ENCODE measurements around the gene RTEL1.

The RTEL1 gene

GRCh38 chr20:63679799-63680305, 21.7 kb downstream of the RTEL1 start:
- Mint-ChIP-seq H3K36me3 (peaks cover 41 to 43% of the 10 kb centered on the region in 2 donors), H3K27ac (no peak overlapping the region), H3K9me3 (no peaks in the 10 kb centered on the region), H3K27me3 (no peaks in the 10 kb centered on the region), H3K4me3 (no peak overlapping the region), H3K4me1 (no peaks in the 10 kb centered on the region)
- DNase-seq, result no peak
- ATAC-seq (replicated peaks), result no peak

GRCh38 chr20:63680427-63680826, 22.3 kb downstream of the RTEL1 start:
- H3K4me3 Mint-ChIP-seq, result no peak overlapping the region
- H3K36me3 Mint-ChIP-seq, result peaks cover 38 to 43% of the 10 kb centered on the region in 2 donors
- H3K9me3 Mint-ChIP-seq, result no peaks in the 10 kb centered on the region
- ATAC-seq (replicated peaks) (no peak), DNase-seq (no peak)
- H3K27ac Mint-ChIP-seq, result no peak overlapping the region
- no peaks in the 10 kb centered on the region for H3K4me1 Mint-ChIP-seq
- no peaks in the 10 kb centered on the region for H3K27me3 Mint-ChIP-seq

- Mint-ChIP-seq H3K27me3 (no peaks in the 10 kb centered on the region), H3K9me3 (no peaks in the 10 kb centered on the region), H3K4me3 (no peak overlapping the region), H3K27ac (no peak overlapping the region), H3K36me3 (peaks cover 32 to 37% of the 10 kb centered on the region in 2 donors), H3K4me1 (no peaks in the 10 kb centered on the region)
- ATAC-seq (replicated peaks) (no peak), DNase-seq (no peak)
Observed at GRCh38 chr20:63680857-63681608, 22.9 kb downstream of the RTEL1 start.

- no peak for DNase-seq
- Mint-ChIP-seq H3K36me3 (peaks cover 27 to 32% of the 10 kb centered on the region in 2 donors), H3K4me1 (peaks cover 0 to under 1% of the 10 kb centered on the region in 2 donors), H3K27me3 (no peaks in the 10 kb centered on the region), H3K4me3 (no peak overlapping the region), H3K9me3 (no peaks in the 10 kb centered on the region), H3K27ac (no peak overlapping the region)
- ATAC-seq (replicated peaks), result no peak
Observed at GRCh38 chr20:63681609-63682142, 23.6 kb downstream of the RTEL1 start.

GRCh38 chr20:63682384-63683139, 24.4 kb downstream of the RTEL1 start:
- H3K9me3 Mint-ChIP-seq, result no peaks in the 10 kb centered on the region
- H3K27me3 Mint-ChIP-seq, result no peaks in the 10 kb centered on the region
- peaks cover 23 to 26% of the 10 kb centered on the region in 2 donors for H3K36me3 Mint-ChIP-seq
- H3K4me3 Mint-ChIP-seq, result no peak overlapping the region
- H3K27ac Mint-ChIP-seq, result no peak overlapping the region
- DNase-seq (no peak), ATAC-seq (replicated peaks) (no peak)
- H3K4me1 Mint-ChIP-seq, result peaks cover 3 to 9% of the 10 kb centered on the region in 2 donors

- Mint-ChIP-seq H3K27ac (no peak overlapping the region), H3K36me3 (peaks cover 10 to 13% of the 10 kb centered on the region in 2 donors), H3K27me3 (no peaks in the 10 kb centered on the region), H3K4me3 (no peak overlapping the region), H3K4me1 (peaks cover 3 to 17% of the 10 kb centered on the region in 2 donors), H3K9me3 (no peaks in the 10 kb centered on the region)
- ATAC-seq (replicated peaks), result no peak
- no peak for DNase-seq
Observed at GRCh38 chr20:63685269-63686026, 27.3 kb downstream of the RTEL1 start.

- Mint-ChIP-seq H3K9me3 (no peaks in the 10 kb centered on the region), H3K27ac (no peak overlapping the region), H3K4me3 (no peak overlapping the region), H3K4me1 (peaks cover 3 to 17% of the 10 kb centered on the region in 2 donors), H3K36me3 (peaks cover 11 to 13% of the 10 kb centered on the region in 2 donors), H3K27me3 (no peaks in the 10 kb centered on the region)
- DNase-seq (no peak), ATAC-seq (replicated peaks) (no peak)
Observed at GRCh38 chr20:63686094-63686491, 28.0 kb downstream of the RTEL1 start.

- no peak for DNase-seq
- Mint-ChIP-seq H3K27ac (peak overlapping the region; percentile 65), H3K27me3 (no peaks in the 10 kb centered on the region), H3K4me3 (peak overlapping the region in 1 of 2 donors; percentile 36), H3K36me3 (peaks cover 17% of the 10 kb centered on the region in 2 donors), H3K4me1 (peaks cover 8 to 17% of the 10 kb centered on the region in 2 donors), H3K9me3 (no peaks in the 10 kb centered on the region)
- ATAC-seq (replicated peaks), result peak; percentile 64 to 71
Observed at GRCh38 chr20:63686492-63687321, 28.6 kb downstream of the RTEL1 start.

GRCh38 chr20:63687419-63688178, 29.5 kb downstream of the RTEL1 start:
- Mint-ChIP-seq H3K27ac (no peak overlapping the region), H3K4me1 (peaks cover 10 to 17% of the 10 kb centered on the region in 2 donors), H3K27me3 (no peaks in the 10 kb centered on the region), H3K4me3 (no peak overlapping the region), H3K36me3 (peaks cover 15 to 20% of the 10 kb centered on the region in 2 donors), H3K9me3 (no peaks in the 10 kb centered on the region)
- no peak for DNase-seq
- no peak for ATAC-seq (replicated peaks)

- ATAC-seq (replicated peaks) (no peak), DNase-seq (no peak)
- no peak overlapping the region for H3K4me3 Mint-ChIP-seq
- no peak overlapping the region for H3K27ac Mint-ChIP-seq
- peaks cover 10 to 17% of the 10 kb centered on the region in 2 donors for H3K4me1 Mint-ChIP-seq
- H3K9me3 Mint-ChIP-seq, result no peaks in the 10 kb centered on the region
- no peaks in the 10 kb centered on the region for H3K27me3 Mint-ChIP-seq
- H3K36me3 Mint-ChIP-seq, result peaks cover 15 to 22% of the 10 kb centered on the region in 2 donors
Observed at GRCh38 chr20:63688228-63689045, 30.3 kb downstream of the RTEL1 start.

- ATAC-seq (replicated peaks) (no peak), DNase-seq (no peak)
- H3K9me3 Mint-ChIP-seq, result no peaks in the 10 kb centered on the region
- H3K27me3 Mint-ChIP-seq, result no peaks in the 10 kb centered on the region
- no peak overlapping the region for H3K4me3 Mint-ChIP-seq
- peaks cover 10 to 22% of the 10 kb centered on the region in 2 donors for H3K4me1 Mint-ChIP-seq
- peaks cover 11 to 24% of the 10 kb centered on the region in 2 donors for H3K36me3 Mint-ChIP-seq
- no peak overlapping the region for H3K27ac Mint-ChIP-seq
Observed at GRCh38 chr20:63689046-63690002, 31.2 kb downstream of the RTEL1 start.

Data from stimulated activated naive B cell treated with anti-CD40 and anti-IgM and Interleukin-4, amounts not matched to agents 10 μg/mL and 1 μg/mL and 100 μg/mL, for 72 hours (primary cell).